ENCODE measurements around the gene CAPZA3. TPM values are rescaled to one million over a fixed set of nuclear protein-coding genes. Genes with fewer than 3 reads are reported as not detected.

Gene CAPZA3
- total RNA-seq, 2 experiments from 2014 or later, result not detected

GRCh38 chr12:18718462-18718861 lies 19.5 kb upstream of the CAPZA3 start:
- H3K36me3 ChIP-seq (ENCODE audit: insufficient read depth, low read length), result no peaks in the 10 kb centered on the region
- Mint-ChIP-seq H3K27me3 (no peaks in the 10 kb centered on the region), H3K36me3 (ENCODE audit: low read depth) (no peaks in the 10 kb centered on the region), H3K4me1 (ENCODE audit: low read depth) (no peaks in the 10 kb centered on the region), H3K9me3 (peaks cover 2% of the 10 kb centered on the region), H3K27ac (no peak overlapping the region), H3K4me3 (no peak overlapping the region)
- H3K27ac ChIP-seq (ENCODE audit: low read depth in 1 of 2, low read length in 2 of 2), result no peak overlapping the region
- DNase-seq (no peak), ATAC-seq (ENCODE audit: poor library complexity) (no peak)
- no peaks in the 10 kb centered on the region for H3K4me1 ChIP-seq (ENCODE audit: insufficient read depth, low read length)
- no peaks in the 10 kb centered on the region for H3K9me3 ChIP-seq (ENCODE audit: control insufficient read depth in 1 of 2, insufficient read depth in 1 of 2, low read length in 2 of 2)
- H3K4me3 ChIP-seq (ENCODE audit: low read length), result no peak overlapping the region
- ChIA-PET CTCF (no interaction called here), POLR2A (no interaction called here)
- no peaks in the 10 kb centered on the region for H3K27me3 ChIP-seq (ENCODE audit: control insufficient read depth in 1 of 2, insufficient read depth in 2 of 2, low read length in 2 of 2)
- TF ChIP-seq CTCF (IDR thresholded peaks at IDR 0.05), result no peak
- intact Hi-C loops (cut with DNase I, micrococcal nuclease), result no loop called here

- no peak overlapping the region for H3K4me3 Mint-ChIP-seq
- Histone ChIP-seq H3K4me1 (ENCODE audit: insufficient read depth, low read length) (no peaks in the 10 kb centered on the region), H3K27ac (ENCODE audit: low read depth in 1 of 2, low read length in 2 of 2) (no peak overlapping the region), H3K4me3 (ENCODE audit: low read length) (no peak overlapping the region), H3K27me3 (ENCODE audit: control insufficient read depth in 1 of 2, insufficient read depth in 2 of 2, low read length in 2 of 2) (no peaks in the 10 kb centered on the region), H3K9me3 (ENCODE audit: control insufficient read depth in 1 of 2, insufficient read depth in 1 of 2, low read length in 2 of 2) (no peaks in the 10 kb centered on the region), H3K36me3 (ENCODE audit: insufficient read depth, low read length) (no peaks in the 10 kb centered on the region)
- ChIA-PET CTCF (no interaction called here), POLR2A (no interaction called here)
- no peak overlapping the region for H3K27ac Mint-ChIP-seq
- no peaks in the 10 kb centered on the region for H3K27me3 Mint-ChIP-seq
- no peaks in the 10 kb centered on the region for H3K36me3 Mint-ChIP-seq (ENCODE audit: low read depth)
- no peak for ATAC-seq (ENCODE audit: poor library complexity)
- no peak for TF ChIP-seq CTCF (IDR thresholded peaks at IDR 0.05)
- intact Hi-C loops (cut with DNase I, micrococcal nuclease), result no loop called here
- no peaks in the 10 kb centered on the region for H3K4me1 Mint-ChIP-seq (ENCODE audit: low read depth)
- H3K9me3 Mint-ChIP-seq, result peaks cover 2% of the 10 kb centered on the region
- no peak for DNase-seq
Measured at GRCh38 chr12:18719922-18720510, 17.9 kb upstream of the CAPZA3 start.

- H3K9me3 ChIP-seq (ENCODE audit: control insufficient read depth in 1 of 2, insufficient read depth in 1 of 2, low read length in 2 of 2), result no peaks in the 10 kb centered on the region
- no peaks in the 10 kb centered on the region for H3K27me3 ChIP-seq (ENCODE audit: control insufficient read depth in 1 of 2, insufficient read depth in 2 of 2, low read length in 2 of 2)
- no peaks in the 10 kb centered on the region for H3K4me1 ChIP-seq (ENCODE audit: insufficient read depth, low read length)
- H3K27ac Mint-ChIP-seq, result no peak overlapping the region
- H3K4me3 Mint-ChIP-seq, result no peak overlapping the region
- no peak for TF ChIP-seq CTCF (IDR thresholded peaks at IDR 0.05)
- no peak overlapping the region for H3K27ac ChIP-seq (ENCODE audit: low read depth in 1 of 2, low read length in 2 of 2)
- intact Hi-C loops (cut with DNase I, micrococcal nuclease), result no loop called here
- ChIA-PET CTCF (no interaction called here), POLR2A (no interaction called here)
- no peak overlapping the region for H3K4me3 ChIP-seq (ENCODE audit: low read length)
- DNase-seq, result no peak
- no peaks in the 10 kb centered on the region for H3K36me3 ChIP-seq (ENCODE audit: insufficient read depth, low read length)
- H3K9me3 Mint-ChIP-seq, result peaks cover 2% of the 10 kb centered on the region
- H3K36me3 Mint-ChIP-seq (ENCODE audit: low read depth), result no peaks in the 10 kb centered on the region
- no peaks in the 10 kb centered on the region for H3K27me3 Mint-ChIP-seq
- no peaks in the 10 kb centered on the region for H3K4me1 Mint-ChIP-seq (ENCODE audit: low read depth)
- no peak for ATAC-seq (ENCODE audit: poor library complexity)
Measured at GRCh38 chr12:18720690-18721089, 17.2 kb upstream of the CAPZA3 start.
